Astrocyte of the spinal cord (primary cell): ENCODE measurements around the gene LVRN.

Experiments
- DNase-seq: peaks from one replicate; pipeline ENCODE4 v3.0.0; 2011; ENCODE audit warnings: low read depth, low spot score
- H3K4me3 ChIP-seq: 2 replicates; pipeline ENCODE4 v1.5.1; 2011; ENCODE audit warnings: low read depth, mild to moderate bottlenecking, low read length, moderate library complexity
- in situ Hi-C: cut with HindIII; loops from 2 replicates; pipeline ENCODE4 v1.10.0; 2017; ENCODE audit warnings: low sequenced_read_pairs
- TF ChIP-seq, protein P1 (sequence below): IDR thresholded peaks from 2 replicates; pipeline ENCODE4 v1.5.1; 2012; ENCODE audit warnings: low read depth, mild to moderate bottlenecking, low read length, inconsistent platforms

LVRN gene

DNA sequence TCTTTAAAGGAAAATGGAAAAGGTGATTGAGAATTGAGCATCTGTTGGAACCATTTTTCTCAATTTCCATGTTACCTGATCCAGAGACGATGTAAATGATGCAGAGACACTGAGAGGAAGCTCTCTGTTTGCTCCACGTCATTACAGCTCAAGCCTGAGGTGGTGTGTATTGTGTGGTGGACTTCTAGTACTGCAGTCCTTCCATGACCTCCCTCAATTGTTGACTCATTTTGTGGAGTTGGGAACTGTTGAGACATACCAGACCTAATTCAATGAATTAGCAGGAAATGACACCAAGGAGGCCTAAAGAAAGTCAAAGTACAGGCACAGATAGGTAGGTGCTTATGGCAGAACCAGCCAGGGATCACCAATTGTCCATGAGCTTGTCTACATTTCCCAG is 15.6 kb upstream of the LVRN start:
- TF ChIP-seq, protein P1, sequence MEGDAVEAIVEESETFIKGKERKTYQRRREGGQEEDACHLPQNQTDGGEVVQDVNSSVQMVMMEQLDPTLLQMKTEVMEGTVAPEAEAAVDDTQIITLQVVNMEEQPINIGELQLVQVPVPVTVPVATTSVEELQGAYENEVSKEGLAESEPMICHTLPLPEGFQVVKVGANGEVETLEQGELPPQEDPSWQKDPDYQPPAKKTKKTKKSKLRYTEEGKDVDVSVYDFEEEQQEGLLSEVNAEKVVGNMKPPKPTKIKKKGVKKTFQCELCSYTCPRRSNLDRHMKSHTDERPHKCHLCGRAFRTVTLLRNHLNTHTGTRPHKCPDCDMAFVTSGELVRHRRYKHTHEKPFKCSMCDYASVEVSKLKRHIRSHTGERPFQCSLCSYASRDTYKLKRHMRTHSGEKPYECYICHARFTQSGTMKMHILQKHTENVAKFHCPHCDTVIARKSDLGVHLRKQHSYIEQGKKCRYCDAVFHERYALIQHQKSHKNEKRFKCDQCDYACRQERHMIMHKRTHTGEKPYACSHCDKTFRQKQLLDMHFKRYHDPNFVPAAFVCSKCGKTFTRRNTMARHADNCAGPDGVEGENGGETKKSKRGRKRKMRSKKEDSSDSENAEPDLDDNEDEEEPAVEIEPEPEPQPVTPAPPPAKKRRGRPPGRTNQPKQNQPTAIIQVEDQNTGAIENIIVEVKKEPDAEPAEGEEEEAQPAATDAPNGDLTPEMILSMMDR: no peak
- H3K4me3 ChIP-seq: no peak overlapping the region
- no peak for DNase-seq
- in situ Hi-C loops: no loop called here

DNA sequence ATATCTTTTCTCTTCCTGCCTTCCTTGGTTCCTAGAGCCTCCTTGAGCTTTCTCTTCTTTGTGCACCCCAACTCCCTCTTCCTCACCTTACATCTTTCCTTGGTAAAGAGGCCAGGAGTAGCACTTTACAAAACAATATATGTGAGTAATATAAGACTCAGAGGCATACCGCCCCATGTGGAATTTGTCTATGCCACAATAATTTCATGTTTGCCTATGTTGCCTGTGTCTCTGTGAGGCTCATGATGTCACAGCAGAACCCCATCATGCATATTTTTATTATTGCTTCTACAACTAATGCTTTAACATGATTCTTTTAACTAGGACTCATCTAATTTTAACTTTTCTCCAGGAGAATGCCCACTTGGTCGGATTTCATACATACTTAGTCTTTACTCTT is 15.0 kb upstream of the LVRN start:
- no peak for DNase-seq
- TF ChIP-seq, protein P1: no peak
- in situ Hi-C loops: no loop called here
- H3K4me3 ChIP-seq: no peak overlapping the region

DNA sequence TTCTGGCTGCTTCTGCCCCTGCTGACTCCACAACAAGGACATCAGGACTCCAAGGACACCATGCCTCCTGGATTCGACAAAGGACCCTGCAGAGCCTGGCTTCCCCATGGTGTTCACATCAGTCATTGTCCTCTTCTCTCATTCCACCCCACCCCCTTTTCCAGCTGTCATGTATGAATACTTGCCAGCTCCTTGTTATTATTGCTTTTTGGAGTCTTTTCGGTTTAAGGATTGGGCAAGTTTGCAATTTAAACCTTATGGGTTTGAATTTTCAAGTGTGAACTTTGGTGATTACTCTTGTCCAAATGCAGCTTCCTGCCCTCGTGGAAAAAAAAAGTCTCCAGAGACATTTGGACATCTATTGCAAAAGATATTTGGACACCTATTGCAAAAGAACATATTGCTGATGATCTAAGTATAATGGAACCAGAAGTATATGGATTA is 14.2 kb upstream of the LVRN start:
- TF ChIP-seq, protein P1: no peak
- in situ Hi-C loops: no loop called here
- DNase-seq: no peak
- no peak overlapping the region for H3K4me3 ChIP-seq

DNA sequence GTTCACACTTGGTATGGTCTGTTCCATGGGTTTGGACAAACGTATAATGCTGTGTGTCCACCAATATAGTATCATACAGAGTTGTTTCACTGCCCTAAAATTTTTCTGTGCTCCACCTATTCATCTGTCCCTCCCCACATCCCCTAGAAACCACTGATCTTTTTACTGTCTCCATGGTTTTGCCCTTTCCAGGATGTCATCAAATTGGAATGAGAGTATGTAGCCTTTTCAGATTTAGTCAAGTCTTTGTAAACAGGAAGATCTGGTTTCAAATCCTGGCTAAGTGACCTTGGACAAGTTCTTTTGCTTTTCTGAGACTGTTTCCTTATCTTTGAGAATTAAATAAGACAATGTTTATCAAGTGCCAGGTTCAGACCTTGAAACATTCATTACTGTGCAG is 13.2 kb upstream of the LVRN start:
- in situ Hi-C loops: no loop called here
- DNase-seq: no peak
- H3K4me3 ChIP-seq: no peak overlapping the region
- TF ChIP-seq, protein P1: no peak

GRCh38 chr5:115952588-115952987 is 9.7 kb upstream of the LVRN start:
- TF ChIP-seq, protein P1: no peak
- no peak overlapping the region for H3K4me3 ChIP-seq
- in situ Hi-C loops: no loop called here
- DNase-seq: no peak

GRCh38 chr5:115954144-115954543 is 8.1 kb upstream of the LVRN start:
- H3K4me3 ChIP-seq: no peak overlapping the region
- TF ChIP-seq, protein P1: no peak
- in situ Hi-C loops: no loop called here
- no peak for DNase-seq

GRCh38 chr5:115956957-115957356 is 5.3 kb upstream of the LVRN start:
- in situ Hi-C loops: no loop called here

More at GRCh38 chr5:115956957-115957356, 5.3 kb upstream of the LVRN start:
- no peak overlapping the region for H3K4me3 ChIP-seq
- TF ChIP-seq, protein P1: no peak
- no peak for DNase-seq
